Neural progenitor cell (in vitro differentiated cells): ENCODE measurements around the gene FOXK1. TPM values are rescaled to one million over a fixed set of nuclear protein-coding genes. Genes with fewer than 3 reads are reported as not detected.

ENCODE experiments used
- DNase-seq: peaks from one replicate; pipeline ENCODE4 v3.0.0-alpha.2; 2016; ENCODE audit warnings: low spot score
- H2AFZ ChIP-seq: fragments of 200-600 bp; sonication (generic); replicated peaks from 2 replicates; pipeline ENCODE4 v1.6.1; 2016; ENCODE audit warnings: antibody characterized with exemption
- H3F3A ChIP-seq: fragments of 200-600 bp; sonication (generic); 2 replicates; pipeline ENCODE4 v1.6.1; 2016; ENCODE audit warnings: antibody characterized with exemption, low read depth
- H3K27ac ChIP-seq: fragments of 200-600 bp; sonication (generic); 2 replicates; pipeline ENCODE4 v1.5.1; 2016; ENCODE audit warnings: mild to moderate bottlenecking
- H3K27me3 ChIP-seq: fragments of 200-600 bp; sonication (generic); 2 replicates; pipeline ENCODE4 v1.6.1; 2016; ENCODE audit warnings: mild to moderate bottlenecking, moderate library complexity
- H3K36me3 ChIP-seq: fragments of 200-600 bp; sonication (generic); 2 replicates; pipeline ENCODE4 v1.5.1; 2016
- H3K4me1 ChIP-seq: fragments of 200-600 bp; sonication (generic); 2 replicates; pipeline ENCODE4 v1.6.1; 2016; ENCODE audit warnings: mixed run types
- H3K4me2 ChIP-seq: fragments of 200-600 bp; sonication (generic); 2 replicates; pipeline ENCODE4 v1.6.1; 2016
- H3K4me3 ChIP-seq: fragments of 200-600 bp; sonication (generic); 2 replicates; pipeline ENCODE4 v1.5.1; 2016
- H3K79me2 ChIP-seq: fragments of 200-600 bp; sonication (generic); 2 replicates; pipeline ENCODE4 v1.6.1; 2016; ENCODE audit warnings: low read depth
- H3K9ac ChIP-seq: fragments of 200-600 bp; sonication (generic); 2 replicates; pipeline ENCODE4 v1.6.1; 2016
- H3K9me3 ChIP-seq: fragments of 200-600 bp; sonication (generic); 2 replicates; pipeline ENCODE4 v1.5.1; 2016; ENCODE audit warnings: low read depth
- H4K20me1 ChIP-seq: fragments of 200-600 bp; sonication (generic); 2 replicates; pipeline ENCODE4 v1.6.1; 2016; ENCODE audit warnings: low read depth
- H3K27ac Mint-ChIP-seq: 3 replicates; pipeline ENCODE4 v1.8.0; 2021; ENCODE audit warnings: mixed read lengths
- H3K27me3 Mint-ChIP-seq: 2 replicates; pipeline ENCODE4 v1.8.0; 2022; ENCODE audit warnings: low read depth, mild to moderate bottlenecking, inconsistent platforms, moderate library complexity, mixed read lengths; ENCODE audit not compliant: insufficient read depth
- H3K36me3 Mint-ChIP-seq: 3 replicates; pipeline ENCODE4 v1.8.0; 2021; ENCODE audit warnings: mixed read lengths
- H3K4me1 Mint-ChIP-seq: 3 replicates; pipeline ENCODE4 v1.8.0; 2021; ENCODE audit warnings: mixed read lengths
- H3K4me3 Mint-ChIP-seq: 3 replicates; pipeline ENCODE4 v1.8.0; 2021; ENCODE audit warnings: mild to moderate bottlenecking, moderate library complexity, mixed read lengths
- H3K9me3 Mint-ChIP-seq: 3 replicates; pipeline ENCODE4 v1.8.0; 2020; ENCODE audit warnings: mixed read lengths
- CTCF ChIP-seq: fragments of 200-600 bp; sonication (generic); IDR thresholded peaks from 2 replicates; pipeline ENCODE4 v1.5.1; 2017; ENCODE audit warnings: antibody characterized with exemption, mild to moderate bottlenecking
- EZH2 ChIP-seq: fragments of 200-600 bp; sonication (generic); IDR thresholded peaks from 2 replicates; pipeline ENCODE4 v1.6.1; 2017; ENCODE audit warnings: antibody characterized with exemption, mild to moderate bottlenecking, moderate library complexity
- EZH2phosphoT487 ChIP-seq: fragments of 200-600 bp; sonication (generic); IDR thresholded peaks from 2 replicates; pipeline ENCODE4 v1.6.1; 2017; ENCODE audit warnings: antibody characterized with exemption
- total RNA-seq: library from RNA; depleted of rRNA; stranded (reverse); fragments of >200 nt; gene quantifications from 2 replicates; pipeline ENCODE4 v1.2.3, GENCODE V29; 2015; ENCODE audit warnings: low replicate concordance

Gene FOXK1
- total RNA-seq, 1 donor from 2014 or later = 11.1 TPM

GRCh38 chr7:4655896-4656295 is 26.2 kb upstream of the FOXK1 start:
- H3K9me3 Mint-ChIP-seq = peaks cover 29% of the 10 kb centered on the region

GRCh38 chr7:4657640-4658417 is 24.3 kb upstream of the FOXK1 start:
- no peak for DNase-seq
- Mint-ChIP-seq H3K4me3 (no peak overlapping the region), H3K36me3 (peaks cover 9% of the 10 kb centered on the region), H3K4me1 (peaks cover 34% of the 10 kb centered on the region), H3K27ac (no peak overlapping the region), H3K27me3 (peaks cover 6% of the 10 kb centered on the region), H3K9me3 (peaks cover 33% of the 10 kb centered on the region)
- Histone ChIP-seq H3K79me2 (no peaks in the 10 kb centered on the region), H4K20me1 (no peaks in the 10 kb centered on the region), H3K4me2 (no peak overlapping the region), H3K36me3 (no peaks in the 10 kb centered on the region), H3K4me1 (no peaks in the 10 kb centered on the region), H2AFZ (no peak overlapping the region), H3K9ac (no peak overlapping the region), H3K4me3 (no peak overlapping the region), H3K27me3 (peaks cover 1% of the 10 kb centered on the region), H3K9me3 (peaks cover 7% of the 10 kb centered on the region), H3F3A (no peaks in the 10 kb centered on the region), H3K27ac (no peak overlapping the region)
- TF ChIP-seq CTCF (no peak), EZH2 (no peak), EZH2phosphoT487 (no peak)

More at GRCh38 chr7:4655896-4656295, 26.2 kb upstream of the FOXK1 start:
- no peak overlapping the region for H3K9ac ChIP-seq
- H3K4me2 ChIP-seq = no peak overlapping the region
- no peaks in the 10 kb centered on the region for H3K79me2 ChIP-seq
- H3K27ac ChIP-seq = no peak overlapping the region
- H4K20me1 ChIP-seq = no peaks in the 10 kb centered on the region
- H3K9me3 ChIP-seq = peaks cover 7% of the 10 kb centered on the region
- Mint-ChIP-seq H3K36me3 (peaks cover 9% of the 10 kb centered on the region), H3K27me3 (peaks cover 6% of the 10 kb centered on the region), H3K27ac (peak overlapping the region; percentile 94), H3K4me3 (no peak overlapping the region), H3K4me1 (peaks cover 44% of the 10 kb centered on the region)
- peaks cover 14% of the 10 kb centered on the region for H3F3A ChIP-seq
- H3K4me3 ChIP-seq = no peak overlapping the region
- TF ChIP-seq CTCF = no peak
- TF ChIP-seq EZH2 = no peak
- TF ChIP-seq EZH2phosphoT487 = no peak
- H2AFZ ChIP-seq = peak overlapping the region; percentile 63
- H3K36me3 ChIP-seq = no peaks in the 10 kb centered on the region
- DNase-seq = no peak
- no peaks in the 10 kb centered on the region for H3K27me3 ChIP-seq
- peaks cover 13% of the 10 kb centered on the region for H3K4me1 ChIP-seq

GRCh38 chr7:4659551-4660286 is 22.4 kb upstream of the FOXK1 start:
- no peak overlapping the region for H2AFZ ChIP-seq
- peaks cover 15% of the 10 kb centered on the region for H3K27me3 ChIP-seq
- H3K4me3 ChIP-seq = no peak overlapping the region
- H3F3A ChIP-seq = no peaks in the 10 kb centered on the region
- Mint-ChIP-seq H3K4me3 (no peak overlapping the region), H3K4me1 (peaks cover 29% of the 10 kb centered on the region), H3K27me3 (peaks cover 6% of the 10 kb centered on the region), H3K27ac (peak overlapping the region; percentile 22), H3K9me3 (peaks cover 33% of the 10 kb centered on the region), H3K36me3 (peaks cover 9% of the 10 kb centered on the region)
- no peak overlapping the region for H3K4me2 ChIP-seq
- no peaks in the 10 kb centered on the region for H4K20me1 ChIP-seq
- H3K36me3 ChIP-seq = no peaks in the 10 kb centered on the region
- H3K4me1 ChIP-seq = no peaks in the 10 kb centered on the region
- H3K9ac ChIP-seq = no peak overlapping the region
- no peaks in the 10 kb centered on the region for H3K79me2 ChIP-seq
- peaks cover 7% of the 10 kb centered on the region for H3K9me3 ChIP-seq
- no peak overlapping the region for H3K27ac ChIP-seq
- TF ChIP-seq EZH2phosphoT487 (no peak), EZH2 (no peak), CTCF (no peak)
- no peak for DNase-seq
